ENCODE data around the gene IRX3.
"Not testable (repeated sequence)": the region's sequence is repeated elsewhere in the genome, so short reads cannot be mapped to it uniquely, and the experiment has no call there.

IRX3 gene

DNA sequence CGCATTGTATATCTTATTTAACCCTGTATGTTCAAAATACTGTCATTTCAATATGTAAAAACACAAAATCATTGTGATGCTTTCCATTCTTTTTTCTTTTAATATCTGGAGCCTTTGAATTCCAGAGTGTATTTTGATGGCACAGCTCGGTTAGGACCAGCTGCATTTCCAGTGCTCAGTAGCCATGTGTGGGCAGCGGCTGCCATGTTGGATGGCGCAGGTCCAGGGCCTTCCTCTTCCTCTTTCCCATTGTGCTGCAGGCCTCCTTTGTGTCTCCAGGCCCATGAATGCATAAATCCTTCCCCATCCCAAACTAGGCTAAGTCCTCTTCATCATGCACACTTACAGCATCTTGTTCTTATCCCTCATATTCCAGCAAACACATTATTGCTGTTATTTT, 13.0 kb downstream of the IRX3 start:
- DNase-seq, result no peak

DNA sequence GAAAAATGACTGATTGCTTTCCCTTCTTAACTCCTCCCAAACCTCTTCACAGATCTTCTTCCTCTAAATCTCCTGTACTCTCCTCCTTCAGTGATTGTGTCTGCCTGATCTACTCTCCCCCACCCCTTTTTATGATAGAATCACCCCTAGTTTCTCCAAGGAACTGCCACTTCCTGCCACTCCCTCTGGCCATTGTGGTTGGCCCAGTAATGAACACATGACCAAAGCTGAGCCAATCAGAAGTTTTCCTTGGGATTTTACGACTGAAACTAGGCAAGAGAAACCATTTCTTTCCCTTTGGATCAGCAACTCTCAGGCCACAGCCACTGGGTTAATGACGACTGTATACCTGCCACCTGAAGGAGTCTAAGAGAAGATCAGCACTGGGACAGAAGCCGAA, 15.9 kb downstream of the IRX3 start:
- no peak for DNase-seq

DNA sequence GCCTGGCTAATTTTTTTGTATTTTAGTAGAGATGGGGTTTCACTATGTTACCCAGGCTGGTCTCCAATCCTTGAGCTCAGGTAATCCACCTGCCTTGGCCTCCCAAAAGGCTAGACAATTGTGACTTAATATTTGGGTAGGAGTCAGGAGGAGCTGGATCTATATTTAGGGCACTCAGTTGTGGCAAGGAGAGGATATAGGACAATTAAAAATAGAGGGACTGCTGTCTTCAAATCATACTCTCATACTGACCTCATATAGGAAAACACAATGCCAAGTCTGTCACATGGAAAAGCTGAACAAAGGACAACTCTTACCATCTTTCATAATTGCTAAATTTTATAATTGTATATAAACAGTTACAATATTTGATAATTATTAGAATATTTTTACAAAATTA, 17.1 kb downstream of the IRX3 start:
- no peak for DNase-seq

DNA sequence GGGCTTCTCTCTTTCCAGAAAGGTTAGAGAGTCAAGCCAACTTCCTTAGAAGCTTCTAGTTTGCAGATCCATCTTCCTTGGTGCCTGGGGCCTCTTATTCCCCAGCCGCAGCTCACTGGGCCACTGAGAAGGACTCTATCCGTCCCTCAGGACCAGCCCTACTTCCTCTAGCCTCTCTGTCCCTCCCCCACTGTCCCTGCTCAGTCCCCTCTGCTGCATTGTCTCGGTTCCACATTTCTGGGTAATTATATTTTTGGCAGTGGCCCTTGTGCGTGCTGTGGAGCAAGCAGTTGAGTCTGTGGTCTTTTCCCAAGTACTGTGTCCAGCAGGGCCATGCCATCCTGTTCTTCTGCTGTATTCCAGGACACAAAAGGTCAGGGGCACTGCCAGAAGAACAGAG, 17.8 kb downstream of the IRX3 start:
- no peak for DNase-seq

DNA sequence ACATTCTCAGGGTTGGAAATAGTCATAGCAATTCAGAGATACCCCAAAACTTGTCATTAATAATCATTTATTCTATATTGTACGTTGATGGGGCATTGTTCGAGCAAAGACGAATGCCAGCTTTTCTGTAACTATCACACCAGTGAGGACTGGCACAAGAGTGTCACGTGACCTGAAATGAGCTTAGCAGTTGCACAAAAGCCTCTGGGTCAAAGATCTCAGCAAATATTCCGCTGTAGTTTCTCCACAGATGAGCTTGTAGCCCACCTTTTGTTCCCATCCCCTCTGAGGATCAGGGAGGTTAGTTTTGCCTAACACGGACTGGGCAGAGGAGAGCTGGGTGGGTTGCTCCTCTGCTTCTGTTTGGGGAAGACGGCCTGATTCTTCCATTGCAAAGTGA, 18.2 kb downstream of the IRX3 start:
- no peak for DNase-seq

DNA sequence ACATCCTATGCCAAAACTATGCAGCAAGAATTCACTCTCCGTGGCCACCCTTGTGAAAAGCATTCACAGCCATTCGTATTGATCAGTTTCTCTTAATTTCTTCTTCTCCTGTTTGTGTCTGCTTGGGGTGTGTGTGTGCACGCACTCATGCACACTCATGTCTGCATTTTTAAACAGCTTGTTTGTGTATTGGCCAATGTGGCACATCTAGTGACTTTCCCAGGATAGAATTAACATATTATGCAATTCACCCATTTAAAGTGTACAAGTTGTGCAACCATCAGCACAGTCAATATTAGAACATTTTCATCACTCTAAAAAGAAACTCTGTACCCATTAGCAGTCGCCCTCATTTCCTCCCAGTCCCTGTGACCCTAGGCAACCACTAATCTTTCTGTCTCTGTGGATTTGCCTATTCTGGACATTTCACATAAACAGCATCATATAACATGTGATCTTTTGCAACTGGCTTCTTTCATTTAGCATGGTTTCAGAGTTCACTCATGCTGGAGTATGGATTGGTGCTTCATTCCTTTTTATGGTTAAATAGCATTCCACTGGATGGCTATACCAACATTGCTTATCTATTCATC, 20.1 kb downstream of the IRX3 start:
- no peak for DNase-seq

DNA sequence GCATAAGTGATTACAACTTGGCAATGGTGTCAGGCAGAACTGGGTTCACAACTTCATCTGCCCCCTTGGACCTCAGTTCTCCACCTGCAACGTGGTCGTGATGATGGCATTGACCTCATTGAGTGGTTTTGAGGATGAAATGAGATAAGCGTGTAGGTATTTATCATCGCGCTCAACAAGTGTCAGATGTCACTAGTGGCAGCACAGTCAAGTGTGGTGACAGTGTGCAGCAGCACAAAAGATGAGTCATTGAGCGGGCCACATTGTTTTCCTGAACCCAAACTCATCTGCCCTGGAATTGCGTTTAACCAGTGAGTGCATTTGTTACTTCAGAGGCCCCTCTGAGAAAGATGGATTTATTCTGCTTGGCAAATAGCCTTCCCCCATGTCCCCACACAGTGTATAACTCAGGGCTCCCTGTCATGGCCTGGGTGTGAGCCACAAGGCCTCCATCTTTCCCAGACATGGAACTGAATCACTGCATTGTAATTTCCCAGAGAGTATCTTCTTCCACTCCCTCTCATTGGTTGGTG, 20.9 kb downstream of the IRX3 start:
- no peak for DNase-seq

DNA sequence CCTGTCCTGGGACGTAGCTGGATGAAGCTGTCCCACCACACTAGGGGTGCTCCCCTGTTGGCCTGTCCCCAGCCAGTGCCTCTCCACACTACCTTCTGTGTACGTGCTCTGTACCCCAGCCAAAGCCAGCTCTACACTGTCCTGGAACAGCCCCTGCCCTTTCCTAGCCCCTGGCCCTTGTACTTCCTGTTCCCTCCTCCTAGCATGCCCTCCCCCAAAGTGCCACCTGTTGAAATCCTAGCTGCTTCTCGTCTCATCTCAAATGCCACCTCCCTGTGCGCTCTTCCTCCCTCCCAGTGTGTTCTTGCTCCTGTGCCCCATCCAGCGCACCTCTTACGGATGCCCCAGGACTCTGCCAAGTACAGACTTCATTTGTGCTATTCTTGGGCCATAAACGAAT, 33.5 kb downstream of the IRX3 start:
- no peak for DNase-seq

DNA sequence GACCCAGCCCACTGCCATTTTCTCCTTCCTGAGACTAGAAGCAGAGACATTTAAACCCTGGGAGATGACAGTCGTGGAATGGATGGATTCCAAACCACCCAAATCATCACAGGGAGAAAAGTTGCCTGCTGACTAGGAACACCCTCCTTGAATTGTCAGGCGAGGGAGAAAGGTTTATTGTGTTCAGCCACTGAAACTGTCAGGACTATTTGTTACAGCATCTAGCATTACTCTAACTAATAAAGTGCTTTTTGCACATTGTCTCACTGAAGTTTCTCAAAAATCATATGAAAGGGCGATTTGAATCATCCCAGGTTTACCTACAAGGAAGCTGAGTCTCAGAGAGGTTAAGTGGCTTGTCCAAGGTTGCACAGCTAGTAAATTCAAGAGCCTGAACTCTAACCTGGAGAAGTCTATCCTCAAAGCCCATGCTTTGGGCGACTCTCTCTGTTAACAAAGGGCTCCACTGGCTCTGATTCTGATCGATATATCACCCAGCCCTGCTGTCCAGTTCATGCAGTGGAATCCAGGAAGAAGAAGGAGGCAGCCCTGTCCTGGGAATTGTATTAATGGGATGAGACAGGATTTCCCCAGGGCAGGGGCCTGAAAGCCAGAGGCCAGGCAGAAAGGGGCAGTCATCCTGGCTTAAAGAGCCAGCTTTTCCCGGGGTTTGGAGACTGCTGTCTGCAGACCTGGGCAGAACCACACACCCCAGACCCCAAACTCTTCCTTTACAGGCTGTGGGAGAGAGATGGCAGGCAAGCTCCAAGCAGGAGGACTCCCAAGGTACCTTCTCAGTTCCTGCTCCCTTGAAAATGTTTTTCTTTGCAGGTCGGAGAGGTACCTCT, 37.5 kb downstream of the IRX3 start:
- DNase-seq, result no peak

DNA sequence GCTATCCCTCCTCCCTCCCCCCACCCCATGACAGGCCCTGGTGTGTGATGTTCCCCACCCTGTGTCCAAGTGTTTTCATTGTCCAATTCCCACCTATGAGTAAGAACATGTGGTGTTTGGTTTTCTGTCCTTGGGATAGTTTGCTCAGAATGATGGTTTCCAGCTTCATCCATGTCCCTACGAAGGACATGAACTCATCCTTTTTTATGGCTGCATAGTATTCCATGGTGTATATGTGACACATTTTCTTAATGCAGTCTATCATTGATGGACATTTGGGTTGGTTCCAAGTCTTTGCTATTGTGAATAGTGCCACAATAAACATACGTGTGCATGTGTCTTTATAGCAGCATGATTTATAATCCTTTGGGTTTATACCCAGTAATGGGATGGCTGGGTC, 38.9 kb downstream of the IRX3 start:
- DNase-seq, result not testable (repeated sequence)

DNA sequence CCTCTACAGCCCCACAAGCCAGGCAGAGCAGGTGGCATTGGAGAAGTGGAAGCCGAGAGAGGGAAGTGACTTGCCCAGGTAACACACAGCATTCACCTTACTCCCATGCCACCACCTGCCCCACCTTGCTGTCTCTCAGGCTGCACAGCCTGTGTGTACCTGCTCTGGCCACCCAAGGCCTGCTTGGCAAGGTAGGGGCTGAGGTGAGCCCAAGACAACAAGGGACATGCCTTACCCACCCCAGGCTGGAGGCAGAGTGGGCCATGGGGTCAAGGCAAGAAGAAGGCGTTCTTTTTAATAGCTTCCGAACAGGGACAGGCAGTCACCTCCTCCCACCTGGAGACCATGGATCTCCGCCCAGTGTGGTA, 40.1 kb downstream of the IRX3 start:
- no peak for DNase-seq

DNA sequence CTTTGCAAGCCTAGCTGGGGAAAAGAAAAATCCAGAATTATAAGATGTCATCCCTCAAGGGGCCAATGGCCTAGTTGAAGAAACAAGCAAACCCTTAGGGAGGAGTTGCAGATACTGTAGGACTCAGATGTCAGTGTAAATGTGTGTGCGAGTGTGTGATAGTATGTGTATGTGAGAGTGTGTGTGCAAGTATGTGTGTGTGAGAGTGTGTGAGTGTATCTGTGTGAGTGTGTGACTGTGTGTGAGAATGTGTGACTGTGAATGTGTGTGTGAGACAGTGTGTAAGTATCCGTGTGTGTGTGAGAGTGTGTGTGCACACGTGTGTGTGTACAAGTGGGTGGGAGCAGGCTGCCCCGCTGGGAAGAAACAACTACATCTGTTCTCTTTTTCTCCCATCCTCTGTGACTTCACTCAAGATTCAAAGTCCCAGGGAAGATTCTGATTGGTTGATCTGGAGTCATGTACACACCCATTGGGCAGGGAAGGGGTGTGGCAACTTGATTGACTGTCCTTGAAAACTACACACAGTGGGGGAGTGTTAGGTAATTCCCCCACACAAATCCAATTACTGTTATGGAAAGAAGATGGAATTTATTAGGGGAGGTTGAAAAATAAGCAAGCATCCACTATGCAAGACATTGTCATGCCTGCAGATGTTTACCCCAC, 40.7 kb downstream of the IRX3 start:
- no peak for DNase-seq

DNA sequence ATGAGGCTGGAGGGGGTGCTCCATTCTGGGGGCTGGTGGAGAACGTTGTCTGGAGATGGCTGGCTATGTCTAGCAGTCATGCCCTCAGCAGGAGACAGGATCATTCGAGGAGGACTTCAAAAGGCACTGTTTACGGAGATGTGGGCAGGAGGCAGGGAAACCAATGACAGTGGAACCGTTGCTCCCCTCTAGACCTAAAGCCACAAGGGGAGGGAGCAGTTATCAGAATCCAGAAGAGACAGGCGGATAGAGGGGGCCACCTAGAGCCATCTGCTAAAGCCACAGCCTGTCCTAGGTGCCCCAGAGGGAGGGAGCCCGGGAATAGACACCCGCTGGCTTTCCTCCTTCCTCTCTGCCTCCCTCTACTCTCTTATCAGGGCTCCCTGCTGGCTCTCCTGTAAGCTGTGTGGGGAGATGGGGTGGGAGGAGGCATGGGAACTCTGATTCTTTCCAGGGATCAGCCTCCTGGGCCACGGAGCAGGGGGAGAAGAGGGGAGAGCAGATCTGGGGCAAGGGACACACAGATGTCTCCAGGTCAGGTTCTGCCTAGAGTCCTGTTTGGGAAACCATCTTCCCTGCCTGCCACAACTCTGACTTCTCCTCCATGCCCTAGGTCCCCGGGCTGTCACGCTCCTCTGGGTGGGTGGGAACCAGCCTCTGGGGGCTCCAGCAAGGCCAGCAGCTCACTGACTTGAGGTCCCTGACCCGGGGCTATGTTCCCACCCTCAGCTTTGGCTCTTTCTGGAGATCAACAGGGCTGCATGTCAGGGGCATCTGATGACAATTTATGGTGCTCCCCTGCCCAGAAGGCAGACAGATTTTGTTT, 42.3 kb downstream of the IRX3 start:
- DNase-seq, result no peak

DNA sequence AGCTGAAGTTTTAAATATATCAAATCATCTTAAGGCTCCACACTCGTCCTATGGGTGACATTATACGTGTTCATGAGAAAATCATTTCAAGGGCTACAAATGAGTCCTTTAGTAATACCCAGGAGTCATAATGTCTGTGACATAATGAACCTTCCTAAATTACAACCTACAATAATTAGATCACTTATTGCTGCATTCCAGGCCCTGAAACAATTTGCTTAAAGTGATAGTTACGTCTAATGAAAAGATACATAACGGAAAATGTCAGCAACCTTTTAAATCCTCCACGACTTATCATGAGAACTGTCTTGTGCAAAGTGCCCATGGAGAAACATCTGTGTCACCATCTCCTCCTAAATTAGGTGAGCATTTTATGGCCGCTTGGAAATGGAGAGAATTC, 43.4 kb downstream of the IRX3 start:
- DNase-seq, result no peak

DNA sequence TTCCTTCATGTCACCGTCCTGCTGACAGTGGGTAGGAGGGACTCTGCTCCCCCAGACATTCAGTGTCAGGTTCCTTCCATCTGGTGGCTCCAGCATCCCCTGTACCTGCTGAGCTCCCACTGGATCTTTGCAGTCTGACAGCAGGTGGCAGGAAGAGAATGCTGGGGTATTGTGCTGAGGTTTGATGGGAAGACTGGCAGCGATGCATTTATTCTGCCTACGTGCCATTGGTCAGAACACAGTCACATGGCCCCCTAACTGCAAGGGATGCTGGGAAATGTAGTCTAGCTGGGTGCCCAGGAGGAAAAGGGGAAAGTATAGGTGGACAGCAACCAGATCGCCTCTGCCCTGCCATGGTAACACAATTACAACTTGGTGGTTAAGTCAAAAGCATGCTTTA, 44.4 kb downstream of the IRX3 start:
- DNase-seq, result no peak

DNA sequence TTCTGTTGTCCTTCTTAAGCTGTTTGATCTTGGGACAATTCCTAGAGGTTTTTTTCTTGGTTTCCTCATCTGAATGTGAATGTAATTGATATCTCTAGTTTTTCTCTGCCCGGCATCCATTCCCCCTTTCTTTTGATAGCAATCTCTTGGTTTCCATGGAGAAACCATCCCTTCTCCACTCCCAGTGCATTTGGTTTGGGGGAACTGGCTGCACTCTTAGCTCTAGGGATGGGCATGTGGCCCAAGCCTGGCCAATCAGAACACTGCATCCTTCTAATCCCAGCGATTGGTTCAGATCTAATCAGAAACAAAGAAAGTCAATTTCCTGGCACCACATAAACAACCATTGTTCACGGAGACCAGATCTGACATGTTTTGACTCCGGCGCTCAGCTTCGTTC, 45.1 kb downstream of the IRX3 start:
- no peak for DNase-seq

DNA sequence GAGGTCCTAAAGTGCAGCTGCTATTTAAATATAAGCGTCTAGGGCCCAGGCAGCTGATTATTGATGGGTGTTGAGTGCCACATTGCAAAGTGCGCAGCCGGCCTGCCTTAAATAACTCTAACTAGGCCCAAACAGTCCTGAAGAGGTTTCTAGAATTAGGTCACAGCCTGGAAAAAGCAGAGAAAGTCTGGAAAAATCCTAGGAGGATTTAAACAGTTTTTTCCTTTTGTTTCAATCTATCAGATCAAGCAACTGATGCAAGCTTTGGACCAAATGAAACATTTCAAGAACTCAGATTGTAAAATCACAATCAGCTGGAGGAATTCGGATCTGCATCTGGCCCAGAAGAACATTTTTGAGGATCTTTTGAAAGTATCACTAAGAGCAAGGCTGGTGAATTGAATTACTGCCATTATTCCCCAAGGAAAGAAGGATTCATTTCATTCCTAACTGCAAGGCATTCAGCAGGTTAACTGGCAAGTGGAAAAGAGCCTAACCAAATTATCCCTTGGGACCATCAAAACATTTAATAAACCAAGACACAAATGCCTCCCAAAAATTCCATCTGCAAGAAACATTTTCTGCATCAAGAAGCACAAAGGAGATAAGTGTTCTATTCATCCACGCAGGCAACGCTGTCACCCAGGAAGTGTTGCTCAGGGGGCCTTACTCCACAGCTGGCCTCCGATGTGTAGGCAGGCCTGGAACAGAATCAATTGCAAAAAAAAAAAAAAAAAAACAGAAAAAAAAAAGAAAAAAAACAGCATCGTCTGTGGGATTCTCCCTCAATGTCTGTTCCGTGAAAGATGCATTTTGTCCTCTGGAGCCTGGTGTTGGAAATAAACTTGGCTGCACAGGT, 46.1 kb downstream of the IRX3 start:
- no peak for DNase-seq

DNA sequence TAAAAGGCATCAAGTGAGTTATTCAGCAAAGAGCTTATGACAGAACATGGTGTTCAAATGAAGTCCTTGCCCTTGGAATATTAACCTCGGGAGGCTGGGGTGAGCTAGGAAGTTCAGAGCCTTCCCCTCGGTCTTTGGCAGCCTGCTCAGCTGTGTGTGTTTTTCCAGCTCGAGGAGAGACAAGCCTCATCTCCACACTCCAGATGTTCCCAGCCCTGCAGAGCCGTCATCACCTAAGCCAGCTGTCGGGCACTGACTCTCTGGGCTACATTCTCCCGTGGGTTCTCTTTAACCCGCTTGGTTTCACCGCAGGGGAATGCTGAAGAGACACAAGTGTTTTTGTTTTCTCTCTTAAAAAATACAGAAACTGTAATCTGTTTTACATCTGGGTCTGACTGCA, 47.1 kb downstream of the IRX3 start:
- DNase-seq, result no peak

DNA sequence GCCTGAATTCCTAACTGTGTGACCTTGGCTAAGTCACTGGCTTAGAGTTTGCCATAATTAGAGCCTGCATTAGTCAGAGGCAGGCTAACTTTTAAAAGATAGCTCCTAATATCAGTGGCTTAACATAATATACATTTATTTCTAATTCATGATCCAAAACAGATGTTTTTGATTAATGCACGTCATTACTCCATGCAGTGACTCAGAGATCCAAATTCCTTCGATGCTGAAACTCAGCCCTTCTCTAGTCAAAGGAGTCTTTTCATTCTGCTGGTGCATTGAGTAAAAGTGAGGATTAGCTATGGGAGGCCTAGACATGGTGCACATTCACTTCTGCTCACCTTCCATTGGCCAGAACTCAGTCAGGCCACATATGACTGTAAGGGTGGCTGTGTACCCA, 49.8 kb downstream of the IRX3 start:
- no peak for DNase-seq

DNA sequence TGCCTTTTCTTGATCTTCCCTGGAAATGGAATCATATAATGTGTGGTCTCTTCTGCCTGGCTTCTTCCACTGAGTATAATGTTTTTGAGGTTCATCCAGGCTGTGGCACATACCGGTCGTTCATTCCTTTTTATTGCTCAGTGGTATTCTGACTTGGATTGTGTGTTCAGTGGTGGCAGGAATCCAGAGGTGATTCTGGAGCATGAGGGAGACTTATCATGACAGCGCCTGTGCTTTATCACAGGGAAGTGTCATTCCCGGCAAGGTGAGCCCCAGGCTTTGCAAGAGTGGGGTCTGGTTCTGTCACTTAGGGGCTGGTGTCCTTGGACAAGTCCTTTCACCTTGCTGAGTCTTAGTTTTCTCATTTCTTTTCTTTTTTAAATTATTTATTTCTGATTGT, 53.0 kb downstream of the IRX3 start:
- DNase-seq, result no peak

Measured in activated CD4-positive, alpha-beta T cell treated with anti-CD3 and anti-CD28 coated beads for 4 hours (primary cell).